AG08395 (cell line): ENCODE data around the gene MARK3.

Experiments
- DNase-seq: peaks from one replicate; pipeline ENCODE4 v3.0.0; 2012; ENCODE audit warnings: mixed read lengths, low spot score

The MARK3 gene

DNA sequence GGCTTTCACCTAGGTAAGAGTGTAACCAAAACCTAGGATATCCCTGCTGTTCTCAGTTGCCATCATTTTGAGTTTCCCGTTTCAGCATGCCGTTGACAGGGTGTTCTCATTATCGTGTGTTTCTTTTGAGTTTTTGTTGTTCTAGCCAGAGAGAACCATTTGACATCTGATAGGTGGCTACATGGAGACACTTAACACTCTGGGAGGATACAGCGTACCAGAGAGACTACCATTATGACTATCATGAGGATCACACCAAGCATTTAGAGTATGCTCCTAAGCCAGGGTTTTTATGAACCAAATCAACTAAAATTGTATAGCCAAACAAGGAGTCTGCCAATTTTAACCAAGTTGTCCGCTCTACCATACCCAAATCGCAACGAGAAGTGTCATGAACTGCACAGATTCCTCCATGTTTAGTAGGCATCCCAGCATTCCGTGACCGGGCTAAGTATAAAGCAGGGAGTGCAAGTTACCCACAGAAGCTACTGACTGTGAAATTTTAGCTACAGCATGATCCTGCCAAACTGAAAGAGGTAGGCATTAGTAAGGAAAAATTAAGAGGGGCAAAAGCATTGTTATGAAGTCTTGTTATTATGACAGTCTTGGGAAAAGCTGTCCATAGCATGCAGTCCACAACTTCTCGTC, 48.8 kb downstream of the MARK3 start:
- no peak for DNase-seq

DNA sequence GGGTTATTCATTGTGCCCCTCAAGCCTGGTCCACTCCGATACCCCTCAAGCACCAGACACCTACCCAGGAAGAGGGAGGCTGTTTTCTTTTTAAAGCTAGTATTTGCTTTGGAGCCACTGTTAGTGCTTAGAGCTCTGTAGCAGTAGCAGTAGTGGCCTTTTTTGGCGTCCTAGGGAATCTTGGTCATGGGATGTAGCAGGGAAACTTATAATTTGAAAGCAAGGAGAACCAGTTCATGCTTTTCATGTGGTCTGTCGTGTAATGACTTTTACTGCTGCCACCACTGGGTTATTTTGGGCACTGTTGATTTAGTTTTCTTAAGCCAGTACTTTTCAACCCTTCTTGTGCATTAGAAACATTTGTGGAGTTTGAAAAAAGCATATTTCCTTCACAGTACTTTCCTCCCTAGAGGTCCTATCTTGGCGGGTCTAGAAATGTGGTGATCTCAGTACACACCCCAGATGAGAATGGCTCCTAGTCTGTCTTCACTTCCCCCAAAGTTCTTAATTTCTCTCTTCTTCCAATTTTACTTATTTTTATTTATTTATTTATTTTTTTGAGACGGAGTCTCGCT, 49.7 kb downstream of the MARK3 start:
- DNase-seq, result no peak

DNA sequence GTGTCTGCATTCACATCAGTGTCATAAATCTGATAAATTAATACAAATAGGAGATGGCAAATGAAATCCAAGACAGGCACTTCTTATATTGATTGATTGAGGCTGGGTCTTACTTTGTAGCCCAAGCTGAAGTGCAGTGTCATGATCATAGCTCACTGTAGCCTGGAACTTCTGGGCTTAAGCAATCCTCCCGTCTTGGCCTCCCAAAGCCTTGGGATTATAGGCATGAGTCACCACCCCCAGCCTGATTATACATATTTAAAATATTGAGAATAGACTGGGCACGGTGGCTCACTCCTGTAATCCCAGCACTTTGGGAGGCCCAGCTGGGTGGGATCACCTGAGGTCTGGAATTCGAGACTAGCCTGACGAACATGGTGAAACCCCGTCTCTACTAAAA, 51.3 kb downstream of the MARK3 start:
- DNase-seq, result no peak

DNA sequence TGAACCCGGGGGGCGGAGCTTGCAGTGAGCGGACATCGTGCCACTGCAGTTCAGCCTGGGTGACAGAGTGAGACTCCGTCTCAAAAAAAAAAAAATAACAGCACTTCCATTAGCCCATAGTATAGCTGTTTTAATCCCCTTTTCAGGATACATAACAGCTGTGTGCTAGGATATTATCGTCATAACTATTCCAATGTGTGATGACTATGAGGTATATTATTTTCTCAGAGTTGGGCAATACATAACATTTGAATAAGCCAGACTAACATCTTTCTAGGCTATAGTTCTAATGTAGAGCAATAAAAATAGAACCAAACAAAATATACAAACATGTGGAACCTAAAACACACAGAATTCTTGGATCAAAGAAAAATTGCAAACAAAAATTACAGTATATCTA, 57.1 kb downstream of the MARK3 start:
- DNase-seq, result no peak

DNA sequence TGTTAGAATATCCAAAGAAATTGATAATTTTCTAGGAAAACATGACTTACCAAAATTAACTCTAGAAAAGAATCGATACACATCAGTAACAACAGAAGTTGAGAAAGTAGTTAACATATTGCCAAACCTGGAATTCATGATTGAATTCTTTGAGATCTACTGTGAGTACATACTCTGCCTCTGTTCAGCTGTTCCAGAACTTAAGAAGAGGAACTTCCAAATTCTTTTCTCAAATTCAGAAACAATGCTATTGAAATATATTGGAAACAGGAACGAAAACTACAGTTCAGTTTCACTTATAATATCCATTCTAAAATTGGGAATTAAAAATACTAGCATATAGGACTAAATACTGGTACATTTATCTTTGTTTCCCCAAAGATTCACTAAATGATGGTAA, 57.9 kb downstream of the MARK3 start:
- DNase-seq, result no peak

DNA sequence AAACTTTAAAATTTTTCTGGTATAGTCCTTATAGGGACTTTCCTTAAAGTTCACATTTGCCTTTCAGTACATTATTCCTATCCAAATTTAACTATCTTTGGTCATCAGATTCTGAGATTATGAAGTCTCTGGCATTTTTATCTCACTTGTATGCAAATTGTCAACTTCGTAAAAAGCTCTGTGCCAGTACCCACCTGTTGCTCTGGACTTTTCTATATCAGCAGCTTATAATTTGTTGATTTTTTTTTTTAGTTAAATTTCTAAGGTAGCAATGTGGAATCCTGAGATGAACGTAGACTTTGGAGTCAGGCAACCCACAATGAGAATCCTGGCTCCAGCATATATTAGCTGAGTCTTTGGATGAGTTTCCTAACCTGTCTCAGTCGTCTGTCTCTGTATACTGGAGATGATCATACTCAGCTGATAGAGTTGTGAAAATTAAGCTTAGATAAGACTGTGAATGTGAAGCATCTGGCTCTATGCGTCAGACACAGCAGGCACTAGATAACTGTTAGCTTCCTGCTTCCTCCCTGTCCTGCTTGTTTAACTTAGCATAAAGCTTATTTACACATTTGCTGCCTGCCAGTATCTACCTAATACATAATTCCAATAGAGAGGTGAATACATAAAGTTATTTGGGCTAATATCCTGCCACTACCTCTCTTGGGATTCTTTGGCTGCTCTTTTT, 59.8 kb downstream of the MARK3 start:
- DNase-seq, result no peak

DNA sequence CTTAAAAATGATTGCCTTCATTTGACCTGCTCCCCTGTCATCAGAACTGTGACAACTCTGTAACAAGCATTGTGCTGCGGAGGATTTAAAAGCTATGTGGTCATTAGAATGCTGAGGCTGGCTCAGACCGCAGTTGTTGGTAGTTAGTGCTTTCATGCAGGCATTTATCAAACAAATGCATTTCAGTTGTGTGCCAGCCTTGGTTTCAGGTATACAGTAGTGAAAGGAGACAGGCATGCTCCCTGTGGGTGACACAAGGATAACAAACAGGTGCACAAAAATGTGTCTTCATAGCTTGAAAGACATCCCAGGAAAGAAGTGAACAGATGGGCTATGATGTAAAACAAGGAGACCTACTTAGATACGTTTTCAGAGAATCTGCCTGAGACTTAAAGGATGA, 60.6 kb downstream of the MARK3 start:
- no peak for DNase-seq

DNA sequence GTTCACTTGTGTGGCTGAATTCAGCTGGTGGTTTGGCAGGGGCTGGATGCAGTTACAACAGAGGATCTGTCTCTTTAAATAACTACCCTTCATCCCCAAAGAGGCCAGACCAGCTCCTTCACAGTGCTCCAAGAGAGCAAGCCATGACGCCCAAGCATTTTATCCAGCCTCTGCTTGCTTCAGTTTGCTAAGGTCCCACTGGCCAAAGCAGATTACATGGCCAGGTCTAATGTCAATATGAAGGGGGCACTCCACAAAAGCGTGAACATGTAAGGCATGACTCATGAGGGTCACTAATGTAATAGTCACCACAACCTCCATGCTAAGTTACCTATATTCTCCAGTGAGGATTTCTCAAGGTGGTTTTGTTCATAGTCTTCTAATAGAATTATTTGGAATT, 62.9 kb downstream of the MARK3 start:
- no peak for DNase-seq

DNA sequence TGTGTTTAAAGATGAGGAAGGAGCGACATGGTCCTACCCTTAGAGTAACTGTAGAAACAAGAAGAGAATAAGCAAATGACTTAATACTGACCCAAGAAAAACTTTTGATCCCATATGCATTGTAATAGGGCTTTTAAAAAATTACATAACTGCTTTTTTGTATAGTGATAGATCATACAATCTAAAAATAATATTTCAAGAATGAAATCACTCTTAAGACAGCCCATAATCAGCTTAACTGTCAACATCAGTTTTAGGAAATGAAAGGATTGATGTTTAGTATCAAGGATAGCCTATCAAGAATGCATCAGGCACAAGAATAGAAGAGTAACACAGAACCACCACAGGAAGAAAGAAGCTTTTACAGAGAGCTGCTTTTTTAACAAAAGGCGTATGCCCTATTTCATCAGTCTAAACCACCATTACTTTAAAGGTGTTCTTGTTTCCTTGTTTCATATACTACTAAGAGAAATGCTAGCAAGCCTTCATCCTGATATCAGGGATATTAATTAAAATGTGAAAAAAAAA, 64.5 kb downstream of the MARK3 start:
- DNase-seq, result no peak

DNA sequence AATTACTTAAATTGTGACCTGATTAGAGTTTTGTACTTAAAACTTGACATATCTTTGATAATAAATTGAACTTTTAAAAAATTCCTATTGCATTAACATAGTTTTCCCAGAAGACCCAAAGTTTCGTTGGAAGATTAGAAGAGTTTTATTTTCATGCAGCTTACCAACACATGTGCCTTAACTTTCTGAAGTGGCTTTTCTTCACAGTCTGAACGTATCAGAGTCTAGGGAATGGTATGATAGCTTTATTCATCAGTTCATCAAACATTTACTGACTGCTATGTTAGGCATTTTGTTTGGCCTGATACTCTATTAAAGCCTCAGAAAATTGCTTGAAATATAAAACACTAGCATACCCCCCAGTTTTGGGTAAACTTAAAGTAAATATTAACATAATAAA, 65.2 kb downstream of the MARK3 start:
- DNase-seq, result no peak

DNA sequence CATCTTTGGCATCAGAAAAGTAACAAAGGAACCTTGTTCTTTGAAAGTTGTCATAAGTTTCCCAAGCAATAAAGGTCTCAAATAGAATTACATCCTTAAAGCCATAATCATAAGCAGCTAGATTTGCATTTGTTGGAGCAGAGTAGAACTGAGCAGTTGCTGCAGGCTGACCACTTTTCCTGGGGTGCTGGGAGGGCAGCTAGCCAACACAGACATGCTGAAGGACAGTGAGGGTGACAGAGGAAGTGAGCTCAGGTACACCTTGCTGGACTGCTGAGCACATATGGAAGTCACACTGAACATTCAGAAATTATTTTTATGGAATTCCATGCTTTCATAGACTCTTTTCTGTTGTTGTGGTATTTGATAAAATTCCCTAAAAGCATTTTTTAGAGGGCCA, 66.2 kb downstream of the MARK3 start:
- no peak for DNase-seq

DNA sequence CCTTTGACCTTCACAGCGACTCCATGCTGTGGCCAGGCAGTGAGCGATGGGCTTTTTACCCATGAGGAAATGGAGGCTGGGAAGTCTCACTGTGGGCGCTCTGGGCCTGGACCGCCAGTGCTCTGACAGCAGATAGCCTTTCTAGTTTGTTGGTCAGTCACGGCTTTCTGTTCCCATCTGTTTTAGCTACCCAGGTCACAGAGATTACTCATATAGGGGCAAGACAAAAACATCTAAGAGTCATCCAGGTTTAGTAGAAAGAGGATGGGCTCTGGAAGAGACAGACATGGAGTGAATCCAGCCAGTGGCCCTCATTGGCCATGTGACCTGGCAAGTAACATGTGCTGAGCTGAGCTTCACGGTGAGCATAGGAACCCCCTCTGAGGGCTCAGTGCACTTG, 68.6 kb downstream of the MARK3 start:
- DNase-seq, result no peak

DNA sequence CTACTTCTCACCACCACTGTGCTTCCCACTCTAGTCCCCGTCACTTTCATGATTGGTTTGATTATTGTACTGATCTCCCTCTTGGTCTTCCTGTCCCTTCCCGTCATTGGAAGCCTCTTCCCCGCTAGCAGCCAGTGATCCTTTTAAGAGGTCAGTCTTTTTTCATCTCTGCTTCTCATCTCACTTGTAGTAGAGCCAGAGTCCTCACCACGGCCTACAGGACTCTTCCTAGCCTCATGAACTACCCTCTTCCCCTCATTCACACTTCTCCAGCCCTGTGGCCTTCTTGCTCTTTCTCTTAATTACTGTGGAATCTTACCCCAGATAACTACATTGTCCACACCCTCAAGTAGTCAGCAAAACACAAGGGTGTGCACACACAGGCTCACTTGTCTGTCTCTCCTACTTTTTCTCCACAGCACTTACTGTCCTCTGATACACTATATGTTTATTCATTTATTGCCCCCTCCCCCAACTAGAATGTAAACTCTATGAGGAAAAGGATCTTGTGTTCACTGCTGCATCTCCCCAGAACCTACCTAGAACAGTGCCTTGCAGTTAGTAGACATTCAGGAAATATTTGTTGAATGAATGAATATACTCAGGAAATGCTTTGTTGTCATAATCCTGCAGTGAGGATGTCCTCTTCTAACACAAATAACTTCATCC, 71.1 kb downstream of the MARK3 start:
- DNase-seq, result no peak

DNA sequence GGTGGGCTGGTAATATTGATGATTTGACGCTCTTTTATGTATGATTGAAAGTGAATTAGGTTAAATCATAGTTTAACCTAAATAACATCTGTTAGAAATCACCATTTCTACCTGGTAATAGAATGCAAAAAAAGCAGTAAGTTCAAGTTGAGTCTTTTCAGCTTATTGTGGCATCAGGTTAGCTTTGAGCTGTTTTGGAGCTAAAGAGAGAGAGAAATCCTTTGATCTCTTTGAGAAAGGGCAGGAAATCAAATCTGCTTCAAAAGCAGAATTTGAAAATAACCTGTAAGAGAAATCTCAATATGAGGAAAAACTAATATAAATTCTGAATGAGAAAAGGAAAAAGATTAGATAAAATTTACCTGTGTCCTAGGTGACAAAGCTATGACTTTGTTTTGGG, 75.2 kb downstream of the MARK3 start:
- no peak for DNase-seq

DNA sequence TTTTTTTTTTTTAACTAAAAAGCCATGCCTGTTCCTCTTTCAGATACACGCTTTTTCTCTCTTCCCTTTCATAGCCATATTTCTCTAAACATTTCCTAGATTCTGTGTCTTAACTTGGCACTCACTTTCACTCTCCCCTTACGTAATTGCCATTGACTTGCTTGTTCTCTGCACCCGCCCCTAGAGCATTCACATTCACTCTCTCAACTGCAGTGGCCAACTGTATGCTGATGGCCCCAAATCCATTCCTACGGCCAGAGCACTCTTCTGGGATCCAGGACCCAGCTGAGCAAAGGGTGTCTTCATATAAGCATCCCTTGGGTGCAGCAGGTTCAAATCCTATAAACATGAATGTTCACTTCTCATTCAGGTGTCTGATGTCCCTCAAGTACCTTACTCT, 77.9 kb downstream of the MARK3 start:
- DNase-seq, result no peak

DNA sequence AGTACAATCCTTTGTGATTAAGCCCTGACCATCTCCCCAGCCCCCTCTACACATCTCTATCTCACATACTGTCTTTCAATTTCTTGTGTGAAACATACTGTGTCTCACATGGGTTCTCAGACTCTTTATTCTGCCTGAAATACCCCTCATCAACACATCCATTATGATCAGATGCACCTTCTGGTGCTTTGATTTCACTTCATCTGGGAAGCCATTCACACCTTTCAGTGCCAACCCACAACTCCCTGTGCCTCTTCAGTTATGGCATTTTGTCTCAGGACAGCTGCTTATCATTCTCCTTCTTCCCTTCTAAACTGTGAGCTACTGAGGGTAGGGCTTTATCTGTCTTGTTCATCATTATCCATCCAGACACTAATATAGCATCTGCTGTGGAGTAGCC, 78.6 kb downstream of the MARK3 start:
- DNase-seq, result no peak

DNA sequence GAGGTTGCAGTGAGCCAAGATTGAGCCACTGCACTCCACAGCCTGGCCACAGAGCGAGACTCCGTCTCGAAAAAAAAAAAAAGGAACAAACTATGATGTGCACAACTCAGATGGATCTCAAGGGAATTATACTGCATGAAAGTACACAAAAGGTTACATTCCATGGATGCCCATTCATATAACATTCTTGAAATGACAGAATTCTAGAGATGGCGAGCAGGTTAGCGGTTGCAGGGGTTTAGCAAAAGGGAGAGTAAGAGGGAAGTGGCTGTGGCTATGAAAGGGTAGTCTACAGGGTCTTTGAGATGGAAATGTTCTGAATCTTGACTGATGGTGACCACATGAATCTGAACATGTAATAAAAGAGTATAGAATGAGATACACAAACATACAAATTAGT, 87.7 kb downstream of the MARK3 start:
- DNase-seq, result no peak

DNA sequence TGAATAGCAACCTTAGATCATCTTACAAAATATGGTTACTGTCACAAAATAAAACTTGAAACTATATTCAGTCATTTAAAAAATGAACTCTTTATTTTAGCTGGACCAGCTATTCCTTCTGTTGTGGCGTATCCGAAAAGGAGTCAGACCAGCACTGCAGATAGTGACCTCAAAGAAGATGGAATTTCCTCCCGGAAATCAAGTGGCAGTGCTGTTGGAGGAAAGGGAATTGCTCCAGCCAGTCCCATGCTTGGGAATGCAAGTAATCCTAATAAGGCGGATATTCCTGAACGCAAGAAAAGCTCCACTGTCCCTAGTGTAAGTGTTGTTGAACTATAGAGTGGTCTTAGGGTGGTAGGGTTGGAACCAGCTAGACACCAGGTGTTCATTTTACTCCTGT, 89.7 kb downstream of the MARK3 start:
- no peak for DNase-seq

DNA sequence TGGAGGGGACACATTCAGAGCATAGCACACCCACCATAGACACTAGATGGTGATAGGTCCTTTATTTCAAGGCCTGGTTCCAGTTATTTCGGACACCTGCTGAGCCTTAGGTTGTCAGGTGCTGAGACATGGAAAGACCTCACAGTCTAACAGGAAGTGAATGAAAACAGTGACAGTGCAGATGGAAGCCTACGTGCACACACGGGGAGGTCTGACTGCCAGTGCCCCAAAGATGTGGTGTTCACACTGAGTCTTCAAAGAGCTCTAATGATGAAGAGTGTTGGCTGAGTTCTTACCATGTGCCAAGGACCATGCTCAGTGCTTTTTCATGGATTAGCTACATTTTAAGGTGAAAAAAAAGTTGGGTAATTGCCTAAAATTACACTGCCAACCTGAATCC, 90.8 kb downstream of the MARK3 start:
- no peak for DNase-seq

DNA sequence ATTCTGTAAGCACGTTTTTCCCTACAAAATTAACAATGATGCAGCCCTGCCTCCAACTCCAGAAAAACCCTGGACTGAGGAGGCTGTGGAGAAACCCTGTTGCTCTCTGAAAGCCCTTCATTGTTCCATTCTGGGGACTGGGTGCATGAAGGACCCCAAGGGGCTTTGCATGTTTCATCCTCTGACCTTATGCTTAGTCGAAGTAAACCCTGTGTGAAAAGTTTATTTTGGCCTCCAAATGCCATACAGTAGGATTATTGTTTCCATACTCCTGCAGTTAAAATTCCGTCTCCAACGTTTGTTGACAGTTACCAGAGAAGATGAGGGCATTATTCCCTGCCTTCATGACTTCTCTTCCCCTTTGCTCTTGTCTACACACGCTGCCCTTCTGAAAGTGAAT, 91.4 kb downstream of the MARK3 start:
- DNase-seq, result no peak

DNA sequence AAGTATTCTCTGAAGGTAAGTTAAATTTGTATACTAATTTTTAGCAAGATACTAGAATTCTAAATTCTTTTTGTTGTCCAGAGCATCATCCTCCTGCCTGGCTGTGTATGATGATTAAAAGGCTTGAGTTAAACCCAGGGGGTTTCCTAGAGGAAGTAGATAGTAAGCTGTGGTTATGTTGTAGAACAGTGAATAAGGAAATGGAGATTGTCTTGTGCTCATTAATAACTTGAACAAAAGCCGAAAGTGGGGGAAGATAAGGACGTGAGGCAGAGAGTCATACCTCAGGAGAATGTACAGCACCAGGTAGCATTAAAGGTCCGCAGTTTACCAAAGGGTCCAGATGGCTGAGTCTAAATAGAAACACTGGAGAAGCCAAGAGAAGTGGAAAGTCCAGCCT, 95.4 kb downstream of the MARK3 start:
- DNase-seq, result no peak

DNA sequence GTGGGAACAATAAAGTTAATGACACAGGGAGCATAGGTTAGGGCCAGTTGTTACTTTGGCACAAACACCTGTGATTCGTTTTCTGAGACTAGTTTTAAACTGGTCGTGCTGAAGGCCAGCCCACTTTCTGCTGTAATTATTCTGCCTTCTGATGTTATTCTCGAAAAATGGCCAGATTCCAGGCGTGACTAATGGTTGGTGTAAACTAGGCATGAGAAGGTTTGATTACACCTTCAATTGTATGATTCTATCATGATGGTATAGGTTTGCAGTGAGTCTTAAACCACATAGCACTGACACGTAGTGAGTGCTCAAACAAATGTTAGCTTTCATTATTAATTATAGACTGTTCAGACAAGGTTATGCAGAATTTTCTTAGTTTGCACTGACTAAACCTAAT, 98.4 kb downstream of the MARK3 start:
- peak; percentile 58 for DNase-seq

DNA sequence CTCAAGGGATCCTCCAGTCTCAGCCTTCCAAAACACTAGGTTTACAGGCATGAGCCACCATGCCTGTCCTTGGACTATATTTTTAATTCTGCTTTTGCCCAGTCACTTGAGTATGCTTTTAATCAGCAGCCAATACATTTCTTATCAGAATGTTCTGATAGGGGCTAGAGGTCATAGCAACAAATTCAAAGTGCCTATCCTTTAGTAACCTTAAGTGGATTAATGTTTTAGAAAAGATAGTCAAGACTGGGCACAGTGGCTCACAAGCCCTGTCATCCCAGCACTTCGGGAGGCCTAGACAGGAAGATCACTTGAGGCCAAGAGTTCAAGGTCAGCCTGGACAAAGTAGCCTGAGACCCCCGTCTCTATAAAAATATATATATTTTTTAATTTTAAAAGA, 100.3 kb downstream of the MARK3 start:
- no peak for DNase-seq
